GM12878 (cell line): ENCODE measurements around the gene RCOR1. TPM values are rescaled to one million over a fixed set of nuclear protein-coding genes. Genes with fewer than 3 reads are reported as not detected.

Experiments
- ATAC-seq: fragments of 200-7000 bp; cut with Tn5 transposase; 3 replicates; pipeline ENCODE4 v1.9.1; 2020; ENCODE audit warnings: mild to moderate bottlenecking, moderate library complexity
- BruUV-seq: library from RNA; stranded (reverse); fragments of 400-500 nt; replicated peaks from 2 replicates; lab custom pipeline; 2021; lab: Mats Ljungman, UMichigan
- CTCF ChIA-PET: fragments of 300-600 bp; sonication (Branson Sonifier 250); formaldehyde crosslinking; extraction: SDS; loops from one replicate; lab custom pipeline; 2021; ENCODE audit warnings: inconsistent platforms; lab: Yijun Ruan, JAX
- POLR2A ChIA-PET: fragments of 350-600 bp; formaldehyde crosslinking; extraction: SDS; loops from one replicate; lab custom pipeline; 2021; ENCODE audit warnings: inconsistent platforms; lab: Charles Lee
- RAD21 ChIA-PET: fragments of 300-600 bp; sonication (Branson Sonifier 250); formaldehyde crosslinking; loops from one replicate; lab custom pipeline; 2023; ENCODE audit warnings: antibody characterized with exemption; ENCODE audit not compliant: unreplicated experiment; lab: Charles Lee
- SMC1A ChIA-PET: fragments of 300-600 bp; sonication (Branson Sonifier 250); formaldehyde crosslinking; loops from one replicate; lab custom pipeline; 2023; ENCODE audit not compliant: unreplicated experiment, uncharacterized antibody; lab: Charles Lee
- DNase-seq: peaks from one replicate; pipeline ENCODE4 v3.0.0-alpha.2; 2011; ENCODE audit warnings: low read depth, low spot score
- FAIRE-seq: peaks from 3 replicates; lab custom pipeline; 2011; peaks lifted over from hg19 to GRCh38; lab: Jason Lieb, UNC
- H2AFZ ChIP-seq: 2 replicates; pipeline ENCODE4 v1.6.0; 2011; ENCODE audit warnings: low read depth, low read length, control low read depth; ENCODE audit not compliant: control insufficient read depth
- H3K27ac ChIP-seq: 2 replicates; pipeline ENCODE4 v1.5.1; 2011; ENCODE audit warnings: control low read depth; ENCODE audit not compliant: control insufficient read depth, insufficient read depth
- H3K27me3 ChIP-seq, 2 experiments: replicated peaks in 1 of 2; 2 replicates each; pipeline versions ENCODE4 v1.6.0 to v1.6.1; 2011; ENCODE audit warnings: low read length in 1 of 2; ENCODE audit not compliant: control insufficient read depth in 2 of 2, insufficient read depth in 2 of 2
- H3K36me3 ChIP-seq, 2 experiments: 2 replicates each; pipeline ENCODE4 v1.5.1; 2011; ENCODE audit warnings: low read length in 1 of 2; ENCODE audit not compliant: control insufficient read depth in 2 of 2, insufficient read depth in 2 of 2
- H3K4me1 ChIP-seq: 2 replicates; pipeline ENCODE4 v1.6.1; 2011; ENCODE audit warnings: mild to moderate bottlenecking, low read length, moderate library complexity, mixed read lengths; ENCODE audit not compliant: control insufficient read depth, insufficient read depth
- H3K4me2 ChIP-seq: 2 replicates; pipeline ENCODE4 v1.6.0; 2011; ENCODE audit warnings: control low read depth; ENCODE audit not compliant: control insufficient read depth, insufficient read depth
- H3K4me3 ChIP-seq: fragments of 200-600 bp; sonication (generic); 2 replicates; pipeline ENCODE4 v1.5.1; 2016
- H3K79me2 ChIP-seq: 2 replicates; pipeline ENCODE4 v1.6.0; 2011; ENCODE audit warnings: low read length; ENCODE audit not compliant: control insufficient read depth, insufficient read depth
- H3K9ac ChIP-seq: 2 replicates; pipeline ENCODE4 v1.8.0; 2011; ENCODE audit warnings: low read length, control low read depth, mixed read lengths; ENCODE audit not compliant: control insufficient read depth, insufficient read depth
- H3K9me3 ChIP-seq: replicated peaks from 3 replicates; pipeline ENCODE4 v1.5.1; 2011; ENCODE audit warnings: mild to moderate bottlenecking, low read length; ENCODE audit not compliant: control insufficient read depth, insufficient read depth
- H4K20me1 ChIP-seq: 2 replicates; pipeline ENCODE4 v1.6.0; 2011; ENCODE audit not compliant: control insufficient read depth, insufficient read depth
- MLLT1 ChIP-seq: fragments of 450-650 bp; IDR thresholded peaks from 2 replicates; pipeline ENCODE4 v1.6.1; 2016; ENCODE audit warnings: mild to moderate bottlenecking
- POU2F2 ChIP-seq: IDR thresholded peaks from 3 replicates; pipeline ENCODE4 v1.6.1; 2011; ENCODE audit warnings: low read depth, mild to moderate bottlenecking, low read length, borderline replicate concordance
- SIN3A ChIP-seq: IDR thresholded peaks from 2 replicates; pipeline ENCODE4 v1.6.1; 2012; ENCODE audit warnings: low read depth, low read length, improper control_type of control experiment
- SMAD1 ChIP-seq: fragments of 450-650 bp; IDR thresholded peaks from 2 replicates; pipeline ENCODE4 v1.6.1; 2018; ENCODE audit warnings: mild to moderate bottlenecking, low read depth; ENCODE audit not compliant: partially characterized antibody
- WGBS: methylation state at CpG from one replicate; pipeline ENCODE4 v1.1.6; 2016; ENCODE audit warnings: low lambda C conversion rate; ENCODE audit not compliant: insufficient replicate concordance, insufficient coverage; ENCODE audit errors: missing lambda C conversion rate; 5-methylcytosine and 5-hydroxymethylcytosine counted together
- in situ Hi-C: fragments of 300-500 bp; cut with MboI; formaldehyde crosslinking; loops from 9 replicates; pipeline ENCODE4 v1.14.3; 2018; ENCODE audit warnings: mixed read lengths
- intact Hi-C: fragments of 100-400 bp; cut with micrococcal nuclease; formaldehyde crosslinking; loops from one replicate; pipeline ENCODE4 v1.14.2; 2022; ENCODE audit not compliant: unreplicated experiment
- polyA plus RNA-seq, 11 experiments: library from polyadenylated mRNA; depleted of rRNA in 4 of 11; unstranded in 6 of 11; stranded (reverse) in 5 of 11; fragments of >200 nt; fragmentation: Nextera tagmentation in 4 of 11; fragmentation: Illumina TruSeq in 1 of 11; extraction: Ambion mirVana in 4 of 11; extraction: Trizol in 1 of 11; gene quantifications; 1 replicate in 1 of 11; 2 replicates in 10 of 11; pipeline versions ENCODE4 v1.2.1 to v1.2.3, GENCODE V29; 2011 to 2016; ENCODE audit warnings: inconsistent platforms in 2 of 11, missing spikeins in 2 of 11, low read depth in 1 of 11
- total RNA-seq, 4 experiments: library from RNA; depleted of rRNA in 3 of 4; stranded (reverse); fragments of >200 nt in 3 of 4; fragmentation: Illumina TruSeq in 1 of 4; extraction: Trizol in 1 of 4; gene quantifications; 2 replicates each; pipeline versions ENCODE4 v1.2.1 to v1.2.3, GENCODE V29; 2013 to 2021
- TF ChIP-seq, protein P1 (sequence below): fragments of 450-650 bp; conservative IDR thresholded peaks from 2 replicates; pipeline ENCODE4 v1.6.1; 2017; ENCODE audit warnings: mild to moderate bottlenecking, moderate library complexity
- TF ChIP-seq, protein P2 (sequence below): fragments of 450-650 bp; IDR thresholded peaks from 2 replicates; pipeline ENCODE4 v1.6.1; 2017; ENCODE audit warnings: mild to moderate bottlenecking, moderate library complexity
- TF ChIP-seq, protein P3 (sequence below): IDR thresholded peaks from 2 replicates; pipeline ENCODE4 v1.6.1; 2011; ENCODE audit warnings: low read depth, low read length, improper control_type of control experiment, borderline replicate concordance
- TF ChIP-seq, protein P4 (sequence below): IDR thresholded peaks from 2 replicates; pipeline ENCODE4 v1.6.1; 2012; ENCODE audit warnings: improper control_type of control experiment, low read depth, low read length; ENCODE audit not compliant: insufficient replicate concordance

The RCOR1 gene
- total and polyA plus RNA-seq, 10 of the 15 experiments (the other 5 are each of a cell fraction or from before 2014, with no cell fraction given) = 1.6 to 12.2 (median 4.4) TPM

DNA sequence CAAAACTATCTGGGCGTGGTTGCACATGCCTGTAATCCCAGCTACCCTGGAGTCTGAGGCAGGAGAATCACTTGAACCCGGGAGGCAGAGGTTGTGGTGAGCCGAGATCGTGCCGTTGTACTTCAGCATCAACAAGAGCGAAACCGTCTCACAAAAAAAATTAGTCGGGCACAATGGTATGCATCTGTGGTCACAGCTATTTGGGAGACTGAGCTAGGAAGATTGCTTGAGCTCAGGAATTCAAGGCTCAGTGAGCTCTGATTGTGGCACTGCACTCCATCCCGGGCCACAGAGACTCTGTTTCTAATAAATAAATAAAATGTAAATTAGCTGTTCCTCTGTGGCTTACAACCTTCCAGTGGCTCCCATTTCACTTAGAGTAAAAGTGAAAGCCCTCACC, 28.0 kb downstream of the RCOR1 start:
- SMC1A ChIA-PET = interaction anchor here (1.1 to 2.7 kb wide), 2 partner anchors 9 to 26 kb away, joined by 7 to 14 read pairs; no protein-coding TSS in a partner anchor
- Histone ChIP-seq H3K4me1 (peaks cover 17% of the 10 kb centered on the region), H4K20me1 (no peaks in the 10 kb centered on the region; the same call in 1 of the 2 replicates)
- no peak for TF ChIP-seq POU2F2
- no peak for TF ChIP-seq MLLT1
- TF ChIP-seq, protein P1, sequence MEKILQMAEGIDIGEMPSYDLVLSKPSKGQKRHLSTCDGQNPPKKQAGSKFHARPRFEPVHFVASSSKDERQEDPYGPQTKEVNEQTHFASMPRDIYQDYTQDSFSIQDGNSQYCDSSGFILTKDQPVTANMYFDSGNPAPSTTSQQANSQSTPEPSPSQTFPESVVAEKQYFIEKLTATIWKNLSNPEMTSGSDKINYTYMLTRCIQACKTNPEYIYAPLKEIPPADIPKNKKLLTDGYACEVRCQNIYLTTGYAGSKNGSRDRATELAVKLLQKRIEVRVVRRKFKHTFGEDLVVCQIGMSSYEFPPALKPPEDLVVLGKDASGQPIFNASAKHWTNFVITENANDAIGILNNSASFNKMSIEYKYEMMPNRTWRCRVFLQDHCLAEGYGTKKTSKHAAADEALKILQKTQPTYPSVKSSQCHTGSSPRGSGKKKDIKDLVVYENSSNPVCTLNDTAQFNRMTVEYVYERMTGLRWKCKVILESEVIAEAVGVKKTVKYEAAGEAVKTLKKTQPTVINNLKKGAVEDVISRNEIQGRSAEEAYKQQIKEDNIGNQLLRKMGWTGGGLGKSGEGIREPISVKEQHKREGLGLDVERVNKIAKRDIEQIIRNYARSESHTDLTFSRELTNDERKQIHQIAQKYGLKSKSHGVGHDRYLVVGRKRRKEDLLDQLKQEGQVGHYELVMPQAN = no peak
- TF ChIP-seq, protein P2, sequence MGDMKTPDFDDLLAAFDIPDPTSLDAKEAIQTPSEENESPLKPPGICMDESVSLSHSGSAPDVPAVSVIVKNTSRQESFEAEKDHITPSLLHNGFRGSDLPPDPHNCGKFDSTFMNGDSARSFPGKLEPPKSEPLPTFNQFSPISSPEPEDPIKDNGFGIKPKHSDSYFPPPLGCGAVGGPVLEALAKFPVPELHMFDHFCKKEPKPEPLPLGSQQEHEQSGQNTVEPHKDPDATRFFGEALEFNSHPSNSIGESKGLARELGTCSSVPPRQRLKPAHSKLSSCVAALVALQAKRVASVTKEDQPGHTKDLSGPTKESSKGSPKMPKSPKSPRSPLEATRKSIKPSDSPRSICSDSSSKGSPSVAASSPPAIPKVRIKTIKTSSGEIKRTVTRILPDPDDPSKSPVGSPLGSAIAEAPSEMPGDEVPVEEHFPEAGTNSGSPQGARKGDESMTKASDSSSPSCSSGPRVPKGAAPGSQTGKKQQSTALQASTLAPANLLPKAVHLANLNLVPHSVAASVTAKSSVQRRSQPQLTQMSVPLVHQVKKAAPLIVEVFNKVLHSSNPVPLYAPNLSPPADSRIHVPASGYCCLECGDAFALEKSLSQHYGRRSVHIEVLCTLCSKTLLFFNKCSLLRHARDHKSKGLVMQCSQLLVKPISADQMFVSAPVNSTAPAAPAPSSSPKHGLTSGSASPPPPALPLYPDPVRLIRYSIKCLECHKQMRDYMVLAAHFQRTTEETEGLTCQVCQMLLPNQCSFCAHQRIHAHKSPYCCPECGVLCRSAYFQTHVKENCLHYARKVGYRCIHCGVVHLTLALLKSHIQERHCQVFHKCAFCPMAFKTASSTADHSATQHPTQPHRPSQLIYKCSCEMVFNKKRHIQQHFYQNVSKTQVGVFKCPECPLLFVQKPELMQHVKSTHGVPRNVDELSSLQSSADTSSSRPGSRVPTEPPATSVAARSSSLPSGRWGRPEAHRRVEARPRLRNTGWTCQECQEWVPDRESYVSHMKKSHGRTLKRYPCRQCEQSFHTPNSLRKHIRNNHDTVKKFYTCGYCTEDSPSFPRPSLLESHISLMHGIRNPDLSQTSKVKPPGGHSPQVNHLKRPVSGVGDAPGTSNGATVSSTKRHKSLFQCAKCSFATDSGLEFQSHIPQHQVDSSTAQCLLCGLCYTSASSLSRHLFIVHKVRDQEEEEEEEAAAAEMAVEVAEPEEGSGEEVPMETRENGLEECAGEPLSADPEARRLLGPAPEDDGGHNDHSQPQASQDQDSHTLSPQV = no peak
- TF ChIP-seq SMAD1 = no peak
- TF ChIP-seq SIN3A = no peak
- TF ChIP-seq, protein P3, sequence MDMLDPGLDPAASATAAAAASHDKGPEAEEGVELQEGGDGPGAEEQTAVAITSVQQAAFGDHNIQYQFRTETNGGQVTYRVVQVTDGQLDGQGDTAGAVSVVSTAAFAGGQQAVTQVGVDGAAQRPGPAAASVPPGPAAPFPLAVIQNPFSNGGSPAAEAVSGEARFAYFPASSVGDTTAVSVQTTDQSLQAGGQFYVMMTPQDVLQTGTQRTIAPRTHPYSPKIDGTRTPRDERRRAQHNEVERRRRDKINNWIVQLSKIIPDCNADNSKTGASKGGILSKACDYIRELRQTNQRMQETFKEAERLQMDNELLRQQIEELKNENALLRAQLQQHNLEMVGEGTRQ = no peak
- TF ChIP-seq, protein P4, sequence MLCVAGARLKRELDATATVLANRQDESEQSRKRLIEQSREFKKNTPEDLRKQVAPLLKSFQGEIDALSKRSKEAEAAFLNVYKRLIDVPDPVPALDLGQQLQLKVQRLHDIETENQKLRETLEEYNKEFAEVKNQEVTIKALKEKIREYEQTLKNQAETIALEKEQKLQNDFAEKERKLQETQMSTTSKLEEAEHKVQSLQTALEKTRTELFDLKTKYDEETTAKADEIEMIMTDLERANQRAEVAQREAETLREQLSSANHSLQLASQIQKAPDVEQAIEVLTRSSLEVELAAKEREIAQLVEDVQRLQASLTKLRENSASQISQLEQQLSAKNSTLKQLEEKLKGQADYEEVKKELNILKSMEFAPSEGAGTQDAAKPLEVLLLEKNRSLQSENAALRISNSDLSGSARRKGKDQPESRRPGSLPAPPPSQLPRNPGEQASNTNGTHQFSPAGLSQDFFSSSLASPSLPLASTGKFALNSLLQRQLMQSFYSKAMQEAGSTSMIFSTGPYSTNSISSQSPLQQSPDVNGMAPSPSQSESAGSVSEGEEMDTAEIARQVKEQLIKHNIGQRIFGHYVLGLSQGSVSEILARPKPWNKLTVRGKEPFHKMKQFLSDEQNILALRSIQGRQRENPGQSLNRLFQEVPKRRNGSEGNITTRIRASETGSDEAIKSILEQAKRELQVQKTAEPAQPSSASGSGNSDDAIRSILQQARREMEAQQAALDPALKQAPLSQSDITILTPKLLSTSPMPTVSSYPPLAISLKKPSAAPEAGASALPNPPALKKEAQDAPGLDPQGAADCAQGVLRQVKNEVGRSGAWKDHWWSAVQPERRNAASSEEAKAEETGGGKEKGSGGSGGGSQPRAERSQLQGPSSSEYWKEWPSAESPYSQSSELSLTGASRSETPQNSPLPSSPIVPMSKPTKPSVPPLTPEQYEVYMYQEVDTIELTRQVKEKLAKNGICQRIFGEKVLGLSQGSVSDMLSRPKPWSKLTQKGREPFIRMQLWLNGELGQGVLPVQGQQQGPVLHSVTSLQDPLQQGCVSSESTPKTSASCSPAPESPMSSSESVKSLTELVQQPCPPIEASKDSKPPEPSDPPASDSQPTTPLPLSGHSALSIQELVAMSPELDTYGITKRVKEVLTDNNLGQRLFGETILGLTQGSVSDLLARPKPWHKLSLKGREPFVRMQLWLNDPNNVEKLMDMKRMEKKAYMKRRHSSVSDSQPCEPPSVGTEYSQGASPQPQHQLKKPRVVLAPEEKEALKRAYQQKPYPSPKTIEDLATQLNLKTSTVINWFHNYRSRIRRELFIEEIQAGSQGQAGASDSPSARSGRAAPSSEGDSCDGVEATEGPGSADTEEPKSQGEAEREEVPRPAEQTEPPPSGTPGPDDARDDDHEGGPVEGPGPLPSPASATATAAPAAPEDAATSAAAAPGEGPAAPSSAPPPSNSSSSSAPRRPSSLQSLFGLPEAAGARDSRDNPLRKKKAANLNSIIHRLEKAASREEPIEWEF = no peak

More for the DNA sequence above, 28.0 kb downstream of the RCOR1 start:
- ATAC-seq (no peak), DNase-seq (no peak), FAIRE-seq (no peak)
- Histone ChIP-seq H2AFZ (no peak overlapping the region), H3K27me3 (no peaks in the 10 kb centered on the region), H3K9ac (no peak overlapping the region), H3K79me2 (peaks cover 13% of the 10 kb centered on the region), H3K4me2 (no peak overlapping the region), H3K4me3 (no peak overlapping the region), H3K36me3 (peaks cover 0 to 1% of the 10 kb centered on the region in 2 experiments; a peak in 2 of 4 replicates), H3K27ac (no peak overlapping the region), H3K9me3 (no peaks in the 10 kb centered on the region)
- ChIA-PET POLR2A (no interaction called here), CTCF (interaction anchor here (0.6 to 1.8 kb wide), 6 partner anchors 9 to 96 kb away, joined by 3 to 10 read pairs (median 4); no protein-coding TSS in a partner anchor), RAD21 (interaction anchor here (1.2 kb wide), 2 partner anchors 9 to 26 kb away, joined by 3 to 7 read pairs; no protein-coding TSS in a partner anchor)
- 87% methylated on average over 9 of the region's 9 CpGs for WGBS
- no TSS peak for BruUV-seq
- intact Hi-C loops = no loop called here
- in situ Hi-C loops = no loop called here
